SK-N-SH (cell line): ENCODE measurements around the gene NOC2L. TPM values are rescaled to one million over a fixed set of nuclear protein-coding genes. Genes with fewer than 3 reads are reported as not detected.

Source experiments
- CTCF ChIA-PET: fragments of 300-600, 350-600 bp; formaldehyde crosslinking; extraction: SDS; loops from one replicate; lab custom pipeline; 2021; lab: Yijun Ruan, JAX
- POLR2A ChIA-PET: fragments of 350-600 bp; sonication (Branson Sonifier 250); formaldehyde crosslinking; extraction: SDS; loops from one replicate; lab custom pipeline; 2020; ENCODE audit warnings: antibody characterized with exemption, inconsistent platforms; lab: Yijun Ruan, JAX
- DNase-seq: peaks from one replicate; pipeline ENCODE4 v3.0.0; 2012
- H2AFZ ChIP-seq: fragments of 200-600 bp; sonication (generic); 2 replicates; pipeline ENCODE4 v1.8.1; 2016; ENCODE audit warnings: antibody characterized with exemption, mild to moderate bottlenecking, low read depth
- H3F3A ChIP-seq: fragments of 200-600 bp; sonication (generic); replicated peaks from 2 replicates; pipeline ENCODE3; 2016; ENCODE audit warnings: antibody characterized with exemption, mild to moderate bottlenecking; ENCODE audit not compliant: insufficient read depth
- H3K27ac ChIP-seq, 2 experiments: fragments of 200-500 bp in 1 of 2; fragments of 200-600 bp in 1 of 2; sonication (Bioruptor generic) in 1 of 2; sonication (generic), shearing (Covaris generic) in 1 of 2; 2 replicates each; pipeline versions ENCODE4 v1.5.1 to v1.6.1; 2014 to 2016; ENCODE audit warnings: low read depth in 2 of 2, inconsistent platforms in 1 of 2, low read length in 1 of 2, mild to moderate bottlenecking in 1 of 2, mixed read lengths in 1 of 2
- H3K27me3 ChIP-seq: fragments of 200-600 bp; sonication (generic), shearing (Covaris generic); 2 replicates; pipeline ENCODE4 v1.6.1; 2016; ENCODE audit warnings: mixed run types; ENCODE audit not compliant: insufficient read depth
- H3K36me3 ChIP-seq, 2 experiments: fragments of 200-500 bp in 1 of 2; fragments of 200-600 bp in 1 of 2; sonication (Bioruptor generic) in 1 of 2; sonication (generic) in 1 of 2; replicated peaks in 1 of 2; 2 replicates each; pipeline versions ENCODE3 to v1.5.1; 2014 to 2016; ENCODE audit warnings: low read length in 1 of 2, mild to moderate bottlenecking in 1 of 2; ENCODE audit not compliant: insufficient read depth in 2 of 2, control insufficient read depth in 1 of 2
- H3K4me1 ChIP-seq, 2 experiments: fragments of 200-500 bp in 1 of 2; fragments of 200-600 bp in 1 of 2; sonication (Bioruptor generic) in 1 of 2; sonication (generic), shearing (Covaris generic) in 1 of 2; 2 replicates each; pipeline versions ENCODE4 v1.5.1 to v1.6.1; 2014 to 2016; ENCODE audit warnings: low read depth in 1 of 2, low read length in 1 of 2, mixed run types in 1 of 2; ENCODE audit not compliant: insufficient read depth in 2 of 2, control insufficient read depth in 1 of 2
- H3K4me2 ChIP-seq: fragments of 200-600 bp; sonication (generic), shearing (Covaris generic); 2 replicates; pipeline ENCODE4 v1.6.1; 2017; ENCODE audit warnings: mixed run types
- H3K4me3 ChIP-seq, 2 experiments: fragments of 200-500 bp in 1 of 2; fragments of 200-600 bp in 1 of 2; sonication (Bioruptor generic) in 1 of 2; sonication (generic), shearing (Covaris generic) in 1 of 2; 2 replicates each; pipeline versions ENCODE4 v1.5.1 to v1.8.1; 2014 to 2016; ENCODE audit warnings: low read depth in 2 of 2, inconsistent platforms in 1 of 2, low read length in 1 of 2, mild to moderate bottlenecking in 1 of 2, mixed read lengths in 1 of 2, moderate library complexity in 1 of 2
- H3K79me2 ChIP-seq: fragments of 200-600 bp; sonication (generic); 2 replicates; pipeline ENCODE4 v1.8.1; 2017; ENCODE audit warnings: mild to moderate bottlenecking; ENCODE audit not compliant: insufficient read depth
- H3K9ac ChIP-seq: fragments of 200-600 bp; sonication (generic); 2 replicates; pipeline ENCODE4 v1.6.1; 2017; ENCODE audit warnings: mixed run types
- H3K9me2 ChIP-seq: fragments of 200-600 bp; sonication (generic); 2 replicates; pipeline ENCODE4 v1.6.1; 2017; ENCODE audit warnings: mixed run types
- H3K9me3 ChIP-seq: fragments of 200-600 bp; sonication (generic); 2 replicates; pipeline ENCODE4 v1.6.1; 2017; ENCODE audit warnings: mixed run types, mild to moderate bottlenecking, moderate library complexity
- H4K20me1 ChIP-seq: fragments of 200-600 bp; sonication (generic); 2 replicates; pipeline ENCODE4 v1.6.1; 2017; ENCODE audit warnings: mild to moderate bottlenecking, mixed run types; ENCODE audit not compliant: insufficient read depth
- FOSL2 ChIP-seq: IDR thresholded peaks from 2 replicates; pipeline ENCODE4 v1.4.0; 2012; ENCODE audit warnings: low read depth, mild to moderate bottlenecking, moderate library complexity, borderline replicate concordance
- MEF2A ChIP-seq: IDR thresholded peaks from 2 replicates; pipeline ENCODE4 v1.4.0; 2012; ENCODE audit warnings: low read depth, borderline replicate concordance
- PBX3 ChIP-seq: IDR thresholded peaks from 2 replicates; pipeline ENCODE4; 2012
- REST ChIP-seq: IDR thresholded peaks from 2 replicates; pipeline ENCODE4 v1.6.1; 2012; ENCODE audit warnings: mild to moderate bottlenecking, low read depth, low read length, moderate library complexity
- RFX5 ChIP-seq: IDR thresholded peaks from 2 replicates; pipeline ENCODE4 v1.6.1; 2012; ENCODE audit warnings: mild to moderate bottlenecking, improper control_type of control experiment, low read length
- RXRA ChIP-seq: IDR thresholded peaks from 2 replicates; pipeline ENCODE4 v1.4.0; 2012; ENCODE audit warnings: low read depth, mild to moderate bottlenecking, borderline replicate concordance
- TEAD4 ChIP-seq: IDR thresholded peaks from 2 replicates; pipeline ENCODE4 v1.4.0; 2012; ENCODE audit warnings: mild to moderate bottlenecking, borderline replicate concordance; ENCODE audit not compliant: insufficient read depth
- USF1 ChIP-seq: IDR thresholded peaks from 2 replicates; pipeline ENCODE4 v1.4.0; 2012; ENCODE audit warnings: low read depth, borderline replicate concordance
- YY1 ChIP-seq: IDR thresholded peaks from 2 replicates; pipeline ENCODE4 v1.4.0; 2012; ENCODE audit warnings: low read depth, mild to moderate bottlenecking
- ZBTB33 ChIP-seq: IDR thresholded peaks from 2 replicates; pipeline ENCODE4 v1.4.0; 2012; ENCODE audit warnings: low read depth, borderline replicate concordance
- WGBS: methylation state at CpG from one replicate; pipeline ENCODE4 v1.1.6; 2017; ENCODE audit warnings: low lambda C conversion rate; 5-methylcytosine and 5-hydroxymethylcytosine counted together
- polyA plus RNA-seq, 3 experiments: library from polyadenylated mRNA; depleted of rRNA; stranded (reverse); fragments of >200 nt; gene quantifications; 2 replicates each; pipeline ENCODE4 v1.2.3, GENCODE V29; 2012

Gene NOC2L
- polyA plus RNA-seq, 1 of the 3 experiments (the other 2 are of a cell fraction): 124 TPM

- TF ChIP-seq PBX3: peak; percentile 79
- TF ChIP-seq MEF2A: no peak
- TF ChIP-seq FOSL2: no peak
- TF ChIP-seq RFX5: no peak
Observed at GRCh38 chr1:921011-921837, 37.8 kb downstream of the NOC2L start (continued).

GRCh38 chr1:920521-920920 lies 38.5 kb downstream of the NOC2L start:
- Histone ChIP-seq H3K9ac (no peak overlapping the region), H3K9me2 (no peaks in the 10 kb centered on the region), H3K36me3 (no peaks in the 10 kb centered on the region), H3K4me2 (peak overlapping the region; percentile 68), H3K9me3 (no peaks in the 10 kb centered on the region), H3K27ac (peak overlapping the region in 1 of 2 experiments; percentile 55; a peak in 2 of 4 replicates), H3K79me2 (peaks cover 5% of the 10 kb centered on the region; the same call in 1 of the 2 replicates), H3F3A (no peaks in the 10 kb centered on the region), H4K20me1 (no peaks in the 10 kb centered on the region), H3K4me3 (peak overlapping the region in 1 of 2 experiments; percentile 24; a peak in 1 of 4 replicates), H3K4me1 (peaks cover 8 to 75% of the 10 kb centered on the region in 2 experiments; a peak in 2 of 4 replicates), H2AFZ (no peak overlapping the region), H3K27me3 (no peaks in the 10 kb centered on the region)
- 56% methylated on average over 9 of the region's 13 CpGs for WGBS
- TF ChIP-seq YY1: no peak
- no peak for TF ChIP-seq USF1
- TF ChIP-seq RXRA: no peak
- TF ChIP-seq TEAD4: no peak
- no peak for TF ChIP-seq ZBTB33
- TF ChIP-seq REST: no peak
- ChIA-PET CTCF (interaction anchor here (0.6 to 5.2 kb wide), 7 partner anchors 9 to 64 kb away, joined by 3 to 61 read pairs (median 5); no protein-coding TSS in a partner anchor), POLR2A (interaction anchor here (0.6 to 2.6 kb wide), 2 partner anchors 16 to 82 kb away, joined by 3 to 7 read pairs; no protein-coding TSS in a partner anchor)
- DNase-seq: no peak
